HEK293T (cell line): ENCODE data around the gene GDF2.

Experiments
- CTCF ChIA-PET: fragments of 350-600 bp; formaldehyde crosslinking; extraction: SDS; loops from one replicate; lab custom pipeline; 2021; ENCODE audit warnings: antibody characterized with exemption, inconsistent platforms; lab: Yijun Ruan, JAX
- POLR2A ChIA-PET: fragments of 350-600 bp; formaldehyde crosslinking; extraction: SDS; loops from one replicate; lab custom pipeline; 2020; ENCODE audit warnings: antibody characterized with exemption, inconsistent platforms; lab: Yijun Ruan, JAX
- DNase-seq: peaks from one replicate; pipeline ENCODE4 v3.0.0; 2012; ENCODE audit warnings: mixed read lengths; ENCODE audit errors: extremely low spot score
- ARNT ChIP-seq: fragments of 450-650 bp; IDR thresholded peaks from 2 replicates; pipeline ENCODE4 v1.6.1; 2017; ENCODE audit warnings: mild to moderate bottlenecking
- BHLHE40 ChIP-seq: fragments of 450-650 bp; IDR thresholded peaks from 2 replicates; pipeline ENCODE4 v1.6.1; 2016; ENCODE audit warnings: mild to moderate bottlenecking, moderate library complexity, borderline replicate concordance
- CTBP1 ChIP-seq: fragments of 450-650 bp; IDR thresholded peaks from 2 replicates; pipeline ENCODE4 v1.6.1; 2016; ENCODE audit warnings: borderline replicate concordance
- ELF4 ChIP-seq: fragments of 450-650 bp; IDR thresholded peaks from 2 replicates; pipeline ENCODE4 v1.6.1; 2017; ENCODE audit warnings: antibody characterized with exemption
- FOXA1 ChIP-seq: fragments of 450-650 bp; IDR thresholded peaks from 2 replicates; pipeline ENCODE4 v1.6.1; 2016; ENCODE audit warnings: mild to moderate bottlenecking
- FOXK2 ChIP-seq: fragments of 450-650 bp; IDR thresholded peaks from 2 replicates; pipeline ENCODE4 v1.6.1; 2016; ENCODE audit warnings: mild to moderate bottlenecking
- FOXM1 ChIP-seq: fragments of 450-650 bp; IDR thresholded peaks from 2 replicates; pipeline ENCODE4 v1.6.1; 2017; ENCODE audit warnings: mild to moderate bottlenecking, borderline replicate concordance
- HDGF ChIP-seq: fragments of 450-650 bp; IDR thresholded peaks from 2 replicates; pipeline ENCODE4 v1.6.1; 2017; ENCODE audit warnings: antibody characterized with exemption, borderline replicate concordance
- L3MBTL2 ChIP-seq: fragments of 450-650 bp; conservative IDR thresholded peaks from 2 replicates; pipeline ENCODE4 v1.6.1; 2016; ENCODE audit warnings: mild to moderate bottlenecking
- LEF1 ChIP-seq: fragments of 450-650 bp; IDR thresholded peaks from 2 replicates; pipeline ENCODE4 v1.6.1; 2017; ENCODE audit warnings: mild to moderate bottlenecking, borderline replicate concordance
- NFRKB ChIP-seq: fragments of 450-650 bp; IDR thresholded peaks from 2 replicates; pipeline ENCODE4 v1.6.1; 2016; ENCODE audit warnings: mild to moderate bottlenecking, moderate library complexity
- SP1 ChIP-seq: fragments of 450-650 bp; IDR thresholded peaks from 2 replicates; pipeline ENCODE4 v1.6.1; 2017
- SUZ12 ChIP-seq: fragments of 450-650 bp; IDR thresholded peaks from 2 replicates; pipeline ENCODE4 v1.6.1; 2016; ENCODE audit warnings: mild to moderate bottlenecking
- TARDBP ChIP-seq: fragments of 450-650 bp; IDR thresholded peaks from 2 replicates; pipeline ENCODE4 v1.6.1; 2016
- ZNF384 ChIP-seq: fragments of 450-650 bp; IDR thresholded peaks from 2 replicates; pipeline ENCODE4 v1.6.1; 2016
- TF ChIP-seq, protein P1 (sequence below): fragments of 450-650 bp; IDR thresholded peaks from 2 replicates; pipeline ENCODE4 v1.6.1; 2016

Gene GDF2

GRCh38 chr10:47322300-47323061 is at the start of gene GDF2:
TSS of gene GDF2 (plus strand) at chr10:47322454. CDS start at chr10:47322669, 215 bp downstream.
- CTCF ChIA-PET: interaction anchor here (1.6 kb wide), 1 partner anchor 18 kb away, joined by 4 read pairs; no protein-coding TSS in a partner anchor
- no peak for DNase-seq
- TF ChIP-seq LEF1 (no peak), SP1 (no peak), L3MBTL2 (no peak), TARDBP (no peak), FOXA1 (no peak), ELF4 (no peak), SUZ12 (no peak), BHLHE40 (no peak), ZNF384 (no peak), ARNT (no peak), HDGF (no peak)
- POLR2A ChIA-PET: no interaction called here

GRCh38 chr10:47276071-47276470 is 46.2 kb upstream of the GDF2 start:
- POLR2A ChIA-PET: no interaction called here
- CTCF ChIA-PET: no interaction called here
- TF ChIP-seq CTBP1: no peak
- no peak for DNase-seq

- TF ChIP-seq, protein P1, sequence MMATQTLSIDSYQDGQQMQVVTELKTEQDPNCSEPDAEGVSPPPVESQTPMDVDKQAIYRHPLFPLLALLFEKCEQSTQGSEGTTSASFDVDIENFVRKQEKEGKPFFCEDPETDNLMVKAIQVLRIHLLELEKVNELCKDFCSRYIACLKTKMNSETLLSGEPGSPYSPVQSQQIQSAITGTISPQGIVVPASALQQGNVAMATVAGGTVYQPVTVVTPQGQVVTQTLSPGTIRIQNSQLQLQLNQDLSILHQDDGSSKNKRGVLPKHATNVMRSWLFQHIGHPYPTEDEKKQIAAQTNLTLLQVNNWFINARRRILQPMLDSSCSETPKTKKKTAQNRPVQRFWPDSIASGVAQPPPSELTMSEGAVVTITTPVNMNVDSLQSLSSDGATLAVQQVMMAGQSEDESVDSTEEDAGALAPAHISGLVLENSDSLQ: no peak
- TF ChIP-seq L3MBTL2: no peak
- CTCF ChIA-PET: no interaction called here
- POLR2A ChIA-PET: no interaction called here
- DNase-seq: no peak
Observed at GRCh38 chr10:47276576-47277351, 45.5 kb upstream of the GDF2 start.

DNA sequence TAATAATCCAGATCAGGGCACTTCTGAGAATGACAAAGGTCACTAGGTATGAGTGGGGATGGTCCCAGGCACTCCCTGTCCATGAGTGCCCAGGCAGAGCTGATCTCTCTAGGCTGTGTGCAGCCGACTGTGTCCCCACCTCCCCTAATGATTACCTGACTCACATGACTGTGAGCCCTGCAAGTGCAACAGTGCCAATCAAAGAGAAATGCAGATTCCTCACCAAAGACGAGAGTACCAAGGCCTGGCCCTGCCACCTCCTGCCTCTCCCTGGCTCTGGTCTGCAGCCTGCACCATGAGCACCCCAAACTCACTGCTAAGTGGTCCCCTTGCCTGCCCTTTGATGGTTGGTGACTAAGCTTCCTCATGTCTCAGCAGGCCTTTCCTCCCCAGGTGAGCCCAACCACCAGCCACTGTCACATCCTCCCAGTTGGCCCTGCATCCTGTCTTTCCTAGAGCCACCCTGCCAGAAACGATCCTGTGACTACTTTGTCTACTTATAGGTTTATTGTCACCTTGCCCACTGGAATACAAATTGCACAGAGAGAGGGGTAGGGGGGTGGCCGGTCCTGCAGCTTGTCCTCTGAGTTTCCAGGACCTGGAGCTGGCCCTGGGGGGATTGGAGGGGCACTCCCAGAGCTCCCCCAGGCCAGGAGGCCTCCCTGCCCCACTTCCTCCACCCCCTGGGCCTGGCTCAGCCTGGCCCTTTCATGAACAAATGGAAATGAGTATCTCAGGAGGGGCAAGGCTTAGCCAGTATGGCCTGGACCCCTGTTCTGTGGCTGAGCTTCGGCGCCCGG is 44.7 kb upstream of the GDF2 start:
- POLR2A ChIA-PET: no interaction called here
- TF ChIP-seq ELF4: no peak
- TF ChIP-seq HDGF: no peak
- TF ChIP-seq CTBP1: no peak
- no peak for TF ChIP-seq L3MBTL2
- TF ChIP-seq FOXA1: no peak
- TF ChIP-seq FOXK2: no peak
- TF ChIP-seq LEF1: no peak
- TF ChIP-seq SP1: no peak
- no peak for TF ChIP-seq NFRKB
- TF ChIP-seq ZNF384: no peak
- no peak for TF ChIP-seq ARNT
- TF ChIP-seq FOXM1: no peak
- TF ChIP-seq TARDBP: no peak
- no peak for DNase-seq
- CTCF ChIA-PET: no interaction called here

- CTCF ChIA-PET: no interaction called here
- no peak for TF ChIP-seq ZNF384
- TF ChIP-seq ELF4: no peak
- POLR2A ChIA-PET: no interaction called here
- DNase-seq: no peak
Observed at GRCh38 chr10:47278152-47278473, 44.1 kb upstream of the GDF2 start.

GRCh38 chr10:47278720-47279119 is 43.5 kb upstream of the GDF2 start:
- POLR2A ChIA-PET: no interaction called here
- DNase-seq: no peak
- CTCF ChIA-PET: no interaction called here
- TF ChIP-seq L3MBTL2 (no peak), FOXA1 (no peak), TARDBP (no peak), LEF1 (no peak), FOXM1 (no peak), NFRKB (no peak), FOXK2 (no peak), BHLHE40 (no peak), SP1 (no peak), HDGF (no peak), ARNT (no peak), ELF4 (no peak)

DNA sequence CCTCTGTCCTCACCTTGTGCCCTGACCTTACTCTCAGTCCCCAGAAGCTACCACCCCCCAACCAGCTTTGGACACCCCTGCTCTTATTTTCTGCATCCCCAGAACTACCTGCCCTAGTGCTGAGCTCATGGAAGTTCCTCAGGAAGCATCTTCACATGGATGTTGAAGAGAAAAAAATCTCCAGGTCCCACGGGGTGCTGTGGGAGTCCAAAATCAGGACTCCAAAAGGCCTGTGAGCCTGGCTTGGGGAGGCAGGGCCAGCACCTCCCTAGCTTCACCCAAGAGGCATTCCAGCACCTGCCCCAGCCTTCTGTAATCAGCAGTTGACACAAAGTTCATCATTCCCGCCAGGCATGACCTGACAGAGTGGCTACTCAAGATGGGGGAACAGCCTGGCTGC is 43.0 kb upstream of the GDF2 start:
- ChIA-PET CTCF (no interaction called here), POLR2A (no interaction called here)
- DNase-seq: no peak
- TF ChIP-seq ARNT: no peak
